GM12891 (cell line): Measurements from ENCODE around the gene KCNJ13.

Source experiments
- POLR2A ChIP-seq: IDR thresholded peaks from 2 replicates; pipeline ENCODE4 v1.6.1; 2011; ENCODE audit warnings: low read depth, low read length, control low read depth
- POLR2AphosphoS5 ChIP-seq: IDR thresholded peaks from 2 replicates; pipeline ENCODE4 v1.6.1; 2011; ENCODE audit warnings: low read depth, low read length, control low read depth

- no peak for TF ChIP-seq POLR2AphosphoS5
- TF ChIP-seq POLR2A: no peak
Observed at GRCh38 chr2:232741294-232741693, 35.1 kb downstream of the KCNJ13 start.
